Activated CD4-positive, alpha-beta T cell treated with anti-CD3 and anti-CD28 coated beads, Interleukin-2, amount 50 U/mL, for 4 hours (primary cell): Measurements from ENCODE around the gene SRSF8.

ENCODE experiments used
- DNase-seq, 2 experiments: peaks; one replicate each; pipeline ENCODE4 v3.0.0-alpha.2; 2020

The SRSF8 gene

GRCh38 chr11:95070471-95070870 is 3.8 kb downstream of the SRSF8 start:
- DNase-seq, result no peak

- DNase-seq, result no peak
Observed at GRCh38 chr11:95072948-95073347, 6.2 kb downstream of the SRSF8 start.

GRCh38 chr11:95074792-95075563 is 8.3 kb downstream of the SRSF8 start:
- DNase-seq, result no peak

- no peak for DNase-seq
Observed at GRCh38 chr11:95076416-95076815, 9.7 kb downstream of the SRSF8 start.

- no peak for DNase-seq
Observed at GRCh38 chr11:95076981-95077380, 10.3 kb downstream of the SRSF8 start.

GRCh38 chr11:95078526-95078925 is 11.8 kb downstream of the SRSF8 start:
- DNase-seq, result no peak

- DNase-seq, result no peak
Observed at GRCh38 chr11:95081010-95081409, 14.3 kb downstream of the SRSF8 start.

GRCh38 chr11:95081412-95081811 is 14.7 kb downstream of the SRSF8 start:
- no peak for DNase-seq

GRCh38 chr11:95082576-95083001 is 15.9 kb downstream of the SRSF8 start:
- no peak for DNase-seq

GRCh38 chr11:95084509-95084908 is 17.8 kb downstream of the SRSF8 start:
- DNase-seq, result peak in 1 of 2 experiments; percentile 26

- DNase-seq, result no peak
Observed at GRCh38 chr11:95085117-95085816, 18.5 kb downstream of the SRSF8 start.

GRCh38 chr11:95086151-95086550 is 19.4 kb downstream of the SRSF8 start:
- DNase-seq, result no peak

GRCh38 chr11:95086836-95087570 is 20.3 kb downstream of the SRSF8 start:
- DNase-seq, result no peak

GRCh38 chr11:95088946-95089619 is 22.4 kb downstream of the SRSF8 start:
- peak in 1 of 2 experiments; percentile 58 for DNase-seq

GRCh38 chr11:95089620-95090542 is 23.2 kb downstream of the SRSF8 start, which contains the start of gene ENDOD1:
ENDOD1 (plus strand) TSS chr11:95089846; CDS start chr11:95089928, 82 bp downstream.
- DNase-seq, result peak; percentile 78

- no peak for DNase-seq
Observed at GRCh38 chr11:95091663-95092180, 25.0 kb downstream of the SRSF8 start.

GRCh38 chr11:95092549-95093324 is 26.0 kb downstream of the SRSF8 start:
- DNase-seq, result peak; percentile 26 to 34

- DNase-seq, result no peak
Observed at GRCh38 chr11:95093548-95093947, 26.8 kb downstream of the SRSF8 start.

GRCh38 chr11:95095858-95096587 is 29.3 kb downstream of the SRSF8 start:
- DNase-seq, result no peak

- DNase-seq, result no peak
Observed at GRCh38 chr11:95097209-95097608, 30.5 kb downstream of the SRSF8 start.
